Heart right ventricle (tissue), 16 donors: ENCODE measurements around the gene SYTL3. TPM values are rescaled to one million over a fixed set of nuclear protein-coding genes. Genes with fewer than 3 reads are reported as not detected.
A peak's percentile ranks its signal among the peaks of the same experiment; 100 is the strongest.

Experiments used
- ATAC-seq, 8 donors: fragments of 200-7000 bp; cut with Tn5 transposase; one replicate each; pipeline ENCODE4 v1.9.1; 2020; ENCODE audit warnings: mild to moderate bottlenecking in 8 of 8, moderate library complexity in 8 of 8, moderate number of reproducible peaks in 1 of 8
- DNase-seq, 2 donors: peaks; one replicate each; pipeline ENCODE4 v3.0.0-alpha.2; 2020
- H3K27ac ChIP-seq, 10 donors: fragments of 200-600 bp; sonication (generic) in 2 of 10; one replicate each; pipeline versions ENCODE4 v1.5.0 to v1.8.0; 2020 to 2022; ENCODE audit warnings: mild to moderate bottlenecking in 3 of 10
- H3K27me3 ChIP-seq, 7 donors: fragments of 200-600 bp; one replicate each; pipeline ENCODE4 v1.8.0; 2021 to 2022; ENCODE audit warnings: mild to moderate bottlenecking in 2 of 7
- H3K36me3 ChIP-seq, 9 donors: fragments of 200-600 bp; sonication (generic) in 1 of 9; one replicate each; pipeline versions ENCODE4 v1.5.0 to v1.8.0; 2020 to 2022; ENCODE audit warnings: mild to moderate bottlenecking in 2 of 9
- H3K4me1 ChIP-seq, 9 donors: fragments of 200-600 bp; sonication (generic) in 1 of 9; one replicate each; pipeline versions ENCODE4 v1.5.0 to v1.8.0; 2020 to 2022; ENCODE audit warnings: mild to moderate bottlenecking in 4 of 9
- H3K4me3 ChIP-seq, 10 donors: fragments of 200-600 bp; sonication (generic) in 2 of 10; one replicate each; pipeline versions ENCODE4 v1.5.0 to v1.8.0; 2020 to 2022; ENCODE audit warnings: mild to moderate bottlenecking in 7 of 10, moderate library complexity in 2 of 10
- H3K9me3 ChIP-seq, 11 donors: fragments of 200-600 bp in 10 of 11; sonication (generic) in 2 of 11; one replicate each; pipeline versions ENCODE4 v1.5.0 to v1.8.0; 2013 to 2022; ENCODE audit warnings: mild to moderate bottlenecking in 2 of 11, control low read depth in 1 of 11, moderate library complexity in 1 of 11
- WGBS, 2 donors: extraction: QIAGEN DNeasy Blood & Tissue Kit; methylation state at CpG; one replicate each; pipeline ENCODE4 v1.1.7; 2013; ENCODE audit warnings: inconsistent platforms in 1 of 2; 5-methylcytosine and 5-hydroxymethylcytosine counted together
- intact Hi-C, 10 donors: fragments of 100-400 bp; cut with DNase I; formaldehyde crosslinking; loops; one replicate each; pipeline versions ENCODE4 v1.11.1 to v1.14.2; 2022
- polyA plus RNA-seq, 2 donors: library from polyadenylated mRNA; stranded (reverse); fragments of 200-250 nt; gene quantifications; one replicate each; pipeline ENCODE4 v1.2.3, GENCODE V29; 2013
- total RNA-seq, 10 donors: library from RNA; stranded (reverse); fragmentation: NEBNext Ultra II Directional in 3 of 10; extraction: Animal tissue kit (Norgen Biotek cat#: 25700) in 3 of 10; gene quantifications; one replicate each; pipeline versions ENCODE4 v1.2.1 to v1.2.4, GENCODE V29; 2021 to 2023
- TF ChIP-seq, protein P1 (sequence below), 9 donors: fragments of 200-600 bp; sonication (generic) in 2 of 9; IDR thresholded peaks; one replicate each; pipeline versions ENCODE4 v1.5.0 to v1.8.0; 2021 to 2022; ENCODE audit warnings: antibody characterized with exemption in 9 of 9, mild to moderate bottlenecking in 5 of 9, moderate library complexity in 1 of 9
- donor health status: Arrhythmogenic right ventricular cardiomyopathy.
- donor health status: ischemic (EF 13 %, LVEDD 7.1; RV severe dilation, severe dysfunction).
- donor health status: healthy with polysubstance abuse.
- donor health status: DM: no; HTN: yes; CAD: no.
- donor health status: DM: no; HTN: no; CAD: no.
- donor health status: ischemic (EF 25% LVEDD 6.9; RV normal size, moderate dysfunction).
- donor health status: ischemic (EF 25% LVEDD 5.7; RV mildly dilated, moderate dysfunction).
- donor health status: healthy.
- donor health status: DM: yes; HTN: yes; CAD: no.
- donor health status: Ischemic cardiomyopathy.
- donor health status: ischemic (EF 35%, LVEDD 5.7; RV mildly dilated, moderate dysfunction).
- donor health status: nonischemic (EF 11% LVEDD 7.7; RV severe dilation, severe dysfunction).
- donor health status: DM: yes; HTN: yes; CAD: no.
- donor health status: PGD.
- donor health status: ischemic (EF 29% LVEDD 5.4; RV normal size, mild dysfunction).
- donor health status: nonischemic (EF 23%, LVEDD 6.1; RV moderate dilation, normal function).

SYTL3 gene
- total and polyA plus RNA-seq, 12 donors: 3.6 to 11.9 (median 8.1) TPM

DNA sequence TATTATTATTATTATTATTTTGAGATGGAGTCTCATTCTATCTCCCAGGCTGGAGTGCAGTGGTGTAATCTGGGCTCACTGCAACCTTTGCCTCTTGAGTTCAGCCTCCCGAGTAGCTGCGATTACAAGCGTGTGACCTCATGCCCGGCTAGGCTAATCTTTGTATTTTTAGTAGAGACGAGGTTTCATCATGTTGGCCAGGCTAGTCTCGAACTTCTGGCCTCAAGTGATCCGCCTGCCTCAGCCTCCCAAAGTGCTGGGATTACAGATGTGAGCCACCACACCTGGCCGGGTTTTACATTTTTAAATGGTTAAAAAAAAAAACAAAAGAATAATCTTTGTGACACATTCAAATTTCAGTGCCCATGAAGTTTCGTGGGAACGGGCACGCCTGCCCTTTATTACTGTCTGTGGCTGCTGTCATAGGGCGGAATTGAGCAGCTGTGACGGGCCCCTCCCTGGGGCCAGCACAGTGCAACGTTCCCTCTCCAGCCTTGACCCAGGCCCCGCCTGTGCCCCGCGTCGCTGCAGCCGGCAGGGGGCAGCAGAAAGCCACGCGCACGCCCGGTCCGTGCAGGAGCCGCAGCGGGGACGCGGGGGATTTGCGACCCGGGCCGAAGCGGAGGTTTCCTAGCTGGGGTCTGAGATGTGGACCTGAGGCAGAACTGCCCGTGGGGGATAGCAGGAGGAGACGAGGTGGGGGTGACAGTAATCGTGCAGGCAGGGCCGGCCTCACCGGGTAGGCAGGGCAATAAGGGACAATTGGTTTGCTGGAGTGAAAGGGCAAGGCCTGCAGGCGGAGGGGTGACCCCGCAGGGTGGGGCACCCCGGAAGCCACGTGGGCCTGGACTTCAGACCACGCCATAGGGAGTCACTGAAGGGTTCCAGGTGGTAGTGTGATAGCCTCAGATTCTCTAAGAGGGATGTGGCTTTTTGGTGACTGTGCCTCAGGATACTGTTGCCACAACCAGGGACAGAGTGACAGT is 54.3 kb downstream of the SYTL3 start:
- TF ChIP-seq, protein P1, sequence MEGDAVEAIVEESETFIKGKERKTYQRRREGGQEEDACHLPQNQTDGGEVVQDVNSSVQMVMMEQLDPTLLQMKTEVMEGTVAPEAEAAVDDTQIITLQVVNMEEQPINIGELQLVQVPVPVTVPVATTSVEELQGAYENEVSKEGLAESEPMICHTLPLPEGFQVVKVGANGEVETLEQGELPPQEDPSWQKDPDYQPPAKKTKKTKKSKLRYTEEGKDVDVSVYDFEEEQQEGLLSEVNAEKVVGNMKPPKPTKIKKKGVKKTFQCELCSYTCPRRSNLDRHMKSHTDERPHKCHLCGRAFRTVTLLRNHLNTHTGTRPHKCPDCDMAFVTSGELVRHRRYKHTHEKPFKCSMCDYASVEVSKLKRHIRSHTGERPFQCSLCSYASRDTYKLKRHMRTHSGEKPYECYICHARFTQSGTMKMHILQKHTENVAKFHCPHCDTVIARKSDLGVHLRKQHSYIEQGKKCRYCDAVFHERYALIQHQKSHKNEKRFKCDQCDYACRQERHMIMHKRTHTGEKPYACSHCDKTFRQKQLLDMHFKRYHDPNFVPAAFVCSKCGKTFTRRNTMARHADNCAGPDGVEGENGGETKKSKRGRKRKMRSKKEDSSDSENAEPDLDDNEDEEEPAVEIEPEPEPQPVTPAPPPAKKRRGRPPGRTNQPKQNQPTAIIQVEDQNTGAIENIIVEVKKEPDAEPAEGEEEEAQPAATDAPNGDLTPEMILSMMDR (IDR thresholded peaks at IDR 0.05): peak; percentile 96 to 100 (median 99)
- H3K27ac ChIP-seq: peak overlapping the region; percentile 11 to 75 (median 69)
- no peaks in the 10 kb centered on the region for H3K36me3 ChIP-seq
- H3K4me1 ChIP-seq: peaks cover 17 to 53% (median 38%) of the 10 kb centered on the region in 9 donors
- DNase-seq (peak; percentile 75 to 89), ATAC-seq (peak; percentile 82 to 93 (median 90))
- WGBS, 2 donors: 9% methylated on average over 42 of the region's 42 CpGs
- H3K9me3 ChIP-seq: no peaks in the 10 kb centered on the region
- H3K4me3 ChIP-seq: peak overlapping the region in 9 of 10 donors; percentile 16 to 53 (median 43)
- no peaks in the 10 kb centered on the region for H3K27me3 ChIP-seq
- intact Hi-C loops: loop anchor here in 9 of 10 donors (1.0 to 10.0 kb wide), 10 partner anchors 91 to 431 kb away; partner anchors contain the start of gene EZR (in 2 of the 9)

DNA sequence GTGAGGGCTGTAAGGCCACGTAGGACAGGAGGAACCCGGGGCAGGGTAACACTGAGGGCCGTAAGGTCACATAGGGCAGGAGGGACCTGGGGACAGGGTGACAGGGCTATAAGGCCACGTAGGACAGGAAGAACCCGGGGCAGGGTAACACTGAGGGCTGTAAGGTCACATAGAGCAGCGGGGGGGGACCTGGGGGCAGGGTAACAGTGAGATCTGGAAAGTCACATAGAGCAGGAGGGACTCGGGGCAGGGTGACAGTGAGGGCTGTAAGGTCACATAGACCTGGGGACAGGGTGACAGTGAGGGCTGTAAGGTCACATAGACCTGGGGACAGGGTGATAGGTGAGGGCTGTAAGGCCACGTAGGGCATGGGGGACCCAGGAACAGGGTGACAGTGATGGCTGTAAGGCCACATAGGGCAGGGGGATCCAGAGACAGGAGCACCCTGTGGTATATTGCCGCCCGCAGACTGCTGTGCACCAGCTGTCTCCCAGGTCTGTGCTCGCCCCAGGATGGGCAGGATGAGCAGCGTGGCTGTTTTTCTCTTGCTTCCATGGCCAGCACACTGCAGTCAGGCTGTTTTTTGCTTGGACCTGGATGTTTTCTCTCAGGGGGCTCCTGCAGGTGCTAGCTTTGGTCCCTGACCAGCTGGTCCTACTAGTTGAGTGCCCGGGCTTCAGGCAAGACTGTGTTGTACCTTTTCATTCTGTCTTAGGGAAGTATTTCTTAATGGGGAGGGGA is 55.7 kb downstream of the SYTL3 start:
- intact Hi-C loops: loop anchor here in 7 of 10 donors (1.0 to 10.0 kb wide), 10 partner anchors 67 to 429 kb away; partner anchors contain the start of gene EZR (in 5 of the 7)
- WGBS, 2 donors: 79 to 90% methylated on average over 13 of the region's 13 CpGs
- no peaks in the 10 kb centered on the region for H3K9me3 ChIP-seq
- H3K27ac ChIP-seq: peak overlapping the region; percentile 32 to 87 (median 82)
- TF ChIP-seq, protein P1 (IDR thresholded peaks at IDR 0.05): no peak
- DNase-seq: no peak
- H3K27me3 ChIP-seq: no peaks in the 10 kb centered on the region
- peak in 1 of 8 donors; percentile 49 for ATAC-seq
- H3K4me3 ChIP-seq: no peak overlapping the region
- peaks cover 17 to 53% (median 38%) of the 10 kb centered on the region in 9 donors for H3K4me1 ChIP-seq
- no peaks in the 10 kb centered on the region for H3K36me3 ChIP-seq

DNA sequence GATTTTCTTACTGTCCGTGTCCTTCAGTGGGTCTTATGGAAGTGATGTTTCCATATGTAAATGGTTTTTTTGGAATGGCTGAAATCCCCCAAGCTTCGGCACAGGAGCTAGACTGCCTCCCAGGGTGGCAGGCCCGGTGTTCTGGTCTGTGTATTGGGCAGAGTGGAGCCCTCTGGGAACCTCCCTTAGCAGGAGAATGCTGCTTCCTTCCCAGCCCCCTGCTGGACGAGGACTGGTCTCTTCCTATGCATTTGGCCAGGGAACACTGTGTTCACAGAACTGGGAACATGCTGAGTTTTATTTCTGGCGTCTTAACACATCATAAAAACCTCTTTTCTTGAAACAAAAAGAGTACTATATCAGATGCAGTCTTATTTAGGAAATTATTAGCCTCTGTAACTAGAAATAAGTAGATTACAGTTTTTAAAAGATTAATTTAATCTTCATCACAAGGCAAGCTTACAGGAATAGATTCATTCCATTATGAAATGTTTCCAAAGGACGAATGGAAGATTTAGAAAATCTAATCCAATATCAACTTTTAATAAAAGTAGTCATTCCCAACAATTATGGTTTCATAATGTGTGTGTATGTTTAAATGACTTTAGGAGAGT is 56.6 kb downstream of the SYTL3 start:
- intact Hi-C loops: loop anchor here in 7 of 10 donors (1.0 to 10.0 kb wide), 9 partner anchors 66 to 428 kb away; partner anchors contain the start of gene EZR (in 5 of the 7)
- WGBS, 2 donors: 30% methylated on average over 6 of the region's 6 CpGs
- Histone ChIP-seq H3K4me1 (peaks cover 17 to 53% (median 38%) of the 10 kb centered on the region in 9 donors), H3K27ac (peak overlapping the region; percentile 32 to 87 (median 82)), H3K27me3 (no peaks in the 10 kb centered on the region), H3K9me3 (no peaks in the 10 kb centered on the region), H3K4me3 (no peak overlapping the region), H3K36me3 (no peaks in the 10 kb centered on the region)
- DNase-seq (peak; percentile 36 to 42), ATAC-seq (peak in 6 of 8 donors; percentile 45 to 74 (median 54))
- TF ChIP-seq, protein P1 (IDR thresholded peaks at IDR 0.05): peak; percentile 19 to 63 (median 49)
